ENCODE data around the gene IFI44. TPM values are rescaled to one million over a fixed set of nuclear protein-coding genes. Genes with fewer than 3 reads are reported as not detected.

IFI44 gene
- total and polyA plus RNA-seq, 2 of the 8 experiments (the other 6 are each of a cell fraction or from before 2014, with no cell fraction given): not detected

- ChIA-PET POLR2A (ENCODE audit: partially characterized antibody) (no interaction called here), CTCF (ENCODE audit: partially characterized antibody) (interaction anchor here (1.0 to 2.7 kb wide), 3 partner anchors 9 to 52 kb away, joined by 3 to 8 read pairs (median 3); no protein-coding TSS in a partner anchor)
- H3K36me3 ChIP-seq (ENCODE audit: control insufficient read depth in 2 of 4, insufficient read depth in 4 of 4, low read length in 3 of 4): no peaks in the 10 kb centered on the region
- no peaks in the 10 kb centered on the region for H3K79me1 ChIP-seq (ENCODE audit: low read depth, low read length)
- H4K5ac ChIP-seq (ENCODE audit: insufficient read length, low read depth, low read length): no peak overlapping the region
- no peaks in the 10 kb centered on the region for H3K9me3 ChIP-seq (ENCODE audit: insufficient read depth in 2 of 2, low read depth in 1 of 2, low read length in 1 of 2)
- no peak overlapping the region for H2AFZ ChIP-seq (ENCODE audit: low read length)
- no peak overlapping the region for H3K23ac ChIP-seq (ENCODE audit: insufficient read length)
- H2BK5ac ChIP-seq (ENCODE audit: low read depth, low read length): no peak overlapping the region
- no peaks in the 10 kb centered on the region for H3K79me2 ChIP-seq (ENCODE audit: control insufficient read depth in 1 of 2, insufficient read depth in 2 of 2, low read length in 2 of 2)
- no peak overlapping the region for H3K9ac ChIP-seq (replicated peaks in 1 of 4; ENCODE audit: extremely low read depth in 1 of 4, low read depth in 3 of 4, low read length in 3 of 4)
- H3K27ac ChIP-seq (ENCODE audit: low read depth, low read length): no peak overlapping the region
- no peak overlapping the region for H2BK15ac ChIP-seq (ENCODE audit: low read length)
- H3K4me2 ChIP-seq (ENCODE audit: insufficient read depth in 1 of 2, low read depth in 2 of 2, low read length in 2 of 2): no peak overlapping the region
- FAIRE-seq (no peak), DNase-seq (ENCODE audit: low read depth in 1 of 2, low spot score in 2 of 2) (no peak)
- no peak overlapping the region for H3K14ac ChIP-seq (ENCODE audit: insufficient read length)
- 100% methylated on average over 1 of the region's 1 CpG; no CpG with 5 or more reads in 1 of the 2 experiments for whole genome bisulfite sequencing, 2 experiments (ENCODE audit: extremely low coverage in 1 of 2, insufficient coverage in 1 of 2, insufficient read length in 1 of 2, insufficient replicate concordance in 2 of 2, low coverage in 1 of 2, low lambda C conversion rate in 2 of 2, missing lambda C conversion rate in 1 of 2)
- no peaks in the 10 kb centered on the region for H4K20me1 ChIP-seq (replicated peaks in 1 of 2; ENCODE audit: control insufficient read depth in 1 of 2, insufficient read depth in 2 of 2, low read length in 2 of 2)
- no peak overlapping the region for H2BK12ac ChIP-seq (ENCODE audit: low read depth, low read length)
- no peak overlapping the region for H3K56ac ChIP-seq (replicated peaks; ENCODE audit: insufficient read length, low read depth, low read length)
- no peak overlapping the region for H4K91ac ChIP-seq (replicated peaks; ENCODE audit: insufficient read length, low read length)
- no peak overlapping the region for H3K4ac ChIP-seq (replicated peaks; ENCODE audit: insufficient read length, low read depth, low read length)
- H3K23me2 ChIP-seq (ENCODE audit: low read depth, low read length): no peaks in the 10 kb centered on the region
- no peak overlapping the region for H3K18ac ChIP-seq (ENCODE audit: extremely low read depth, low read length)
- no peak overlapping the region for H4K8ac ChIP-seq (ENCODE audit: extremely low read depth, insufficient read depth, low read length)
- no peaks in the 10 kb centered on the region for H3K27me3 ChIP-seq (replicated peaks in 1 of 4; ENCODE audit: control insufficient read depth in 3 of 4, extremely low read depth in 1 of 4, insufficient read depth in 3 of 4, low read length in 3 of 4)
- no peaks in the 10 kb centered on the region for H3K4me1 ChIP-seq (replicated peaks in 1 of 4; ENCODE audit: control insufficient read depth in 3 of 4, insufficient read depth in 4 of 4, low read length in 3 of 4)
- H3K4me3 ChIP-seq (ENCODE audit: extremely low read depth in 1 of 4, insufficient read depth in 2 of 4, low read depth in 3 of 4, low read length in 4 of 4): no peak overlapping the region
- no peak overlapping the region for H2BK120ac ChIP-seq (replicated peaks; ENCODE audit: low read depth, low read length)
- H2BK20ac ChIP-seq (ENCODE audit: low read length): no peak overlapping the region
- no peak overlapping the region for H2AK5ac ChIP-seq (ENCODE audit: low read depth, low read length)
- no peak for TF ChIP-seq JUN (IDR thresholded peaks at IDR 0.05; ENCODE audit: low read depth, low read length)
- TF ChIP-seq SAP30 (IDR thresholded peaks at IDR 0.05; ENCODE audit: insufficient read depth, insufficient replicate concordance, low read length): no peak
- no peak for TF ChIP-seq PHF8 (conservative IDR thresholded peaks at IDR 0.05; ENCODE audit: low read depth, low read length)
- TF ChIP-seq RXRA (IDR thresholded peaks at IDR 0.05; ENCODE audit: insufficient read depth, low read depth, low read length): no peak
- TF ChIP-seq CTBP2 (IDR thresholded peaks at IDR 0.05; ENCODE audit: borderline replicate concordance, insufficient read depth, insufficient read length, low read length): no peak
- TF ChIP-seq CBX8 (IDR thresholded peaks at IDR 0.05; ENCODE audit: borderline replicate concordance, low read depth, low read length): no peak
- TF ChIP-seq CREB1 (IDR thresholded peaks at IDR 0.05): no peak
- no peak for TF ChIP-seq RBBP5 (IDR thresholded peaks at IDR 0.05; ENCODE audit: borderline replicate concordance, low read depth, low read length)
- TF ChIP-seq KDM4A (IDR thresholded peaks at IDR 0.05; ENCODE audit: low read depth, low read length, severe bottlenecking): no peak
- TF ChIP-seq JUND (IDR thresholded peaks at IDR 0.05; ENCODE audit: low read length): no peak
- no peak for TF ChIP-seq TBP (IDR thresholded peaks at IDR 0.05; ENCODE audit: low read depth, low read length)
- TF ChIP-seq SIX5 (IDR thresholded peaks at IDR 0.05; ENCODE audit: low read depth, low read length): no peak
- no peak for TF ChIP-seq RNF2 (IDR thresholded peaks at IDR 0.05; ENCODE audit: borderline replicate concordance, low read depth, low read length, missing control alignments, poor library complexity, severe bottlenecking)
- no peak for TF ChIP-seq MAX (IDR thresholded peaks at IDR 0.05)
Observed at GRCh38 chr1:78620666-78621065, 29.0 kb upstream of the IFI44 start.
